ENCODE data around the gene AGTR1. TPM values are rescaled to one million over a fixed set of nuclear protein-coding genes. Genes with fewer than 3 reads are reported as not detected.

Gene AGTR1
- total and polyA plus RNA-seq, 2 donors: 8.1 to 24.8 TPM

DNA sequence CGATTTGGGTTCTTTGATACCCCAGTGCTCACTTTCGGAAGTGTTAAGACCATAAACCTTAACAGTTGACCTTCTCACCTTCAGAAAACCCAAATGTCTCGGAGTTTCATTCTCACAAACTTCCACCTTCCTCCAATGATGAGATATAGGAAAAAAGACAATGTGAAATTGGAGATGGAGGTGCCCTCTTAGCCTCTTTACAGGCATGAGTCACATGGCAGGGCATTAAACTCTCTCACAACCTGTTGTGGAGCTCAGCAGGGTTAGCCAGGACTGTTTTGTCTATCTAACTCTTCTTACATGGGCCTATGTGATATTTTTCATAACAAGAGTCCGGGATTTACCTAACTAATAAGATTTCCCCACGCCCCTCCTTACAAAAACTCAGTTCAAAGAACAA, 10.7 kb downstream of the AGTR1 start:
- H3K4me1 ChIP-seq (ENCODE audit: insufficient read depth): no peaks in the 10 kb centered on the region

GRCh38 chr3:148709560-148710253, 12.0 kb downstream of the AGTR1 start:
- no peak for DNase-seq (ENCODE audit: extremely low spot score)
- no peaks in the 10 kb centered on the region for H3K4me1 ChIP-seq (ENCODE audit: insufficient read depth)
- H3K36me3 ChIP-seq (ENCODE audit: insufficient read depth): no peaks in the 10 kb centered on the region
- WGBS: 78% methylated on average over 2 of the region's 2 CpGs
- no peak overlapping the region for H3K4me3 ChIP-seq (ENCODE audit: low read depth, low read length)
- no peak overlapping the region for H3K27ac ChIP-seq (ENCODE audit: low read depth)

More for the DNA sequence above, 10.7 kb downstream of the AGTR1 start:
- Histone ChIP-seq H3K27ac (ENCODE audit: low read depth) (no peak overlapping the region), H3K4me3 (ENCODE audit: low read depth, low read length) (no peak overlapping the region), H3K36me3 (ENCODE audit: insufficient read depth) (no peaks in the 10 kb centered on the region)
- WGBS: 77% methylated on average over 5 of the region's 5 CpGs
- DNase-seq (ENCODE audit: extremely low spot score): no peak

DNA sequence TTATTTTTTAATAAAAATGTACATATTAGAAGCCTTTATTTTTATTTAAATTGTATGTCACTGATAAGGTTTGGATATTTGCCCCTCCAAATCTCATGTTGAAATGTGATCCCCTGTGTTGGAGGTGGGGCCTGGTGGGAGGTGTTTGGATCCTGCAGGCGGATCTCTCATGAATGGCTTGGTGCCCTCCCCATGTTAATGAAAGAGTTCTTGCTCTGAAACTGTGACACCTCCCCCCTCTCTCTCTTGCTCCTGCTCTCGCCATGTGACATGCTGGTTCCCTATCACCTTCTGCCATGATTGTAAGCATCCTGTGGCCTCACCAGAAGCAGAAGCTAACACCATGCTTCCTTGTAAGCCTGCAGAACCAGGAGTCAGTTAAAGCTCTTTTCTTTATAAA, 13.0 kb downstream of the AGTR1 start:
- no peaks in the 10 kb centered on the region for H3K4me1 ChIP-seq (ENCODE audit: insufficient read depth)
- 89% methylated on average over 2 of the region's 2 CpGs for WGBS
- no peak overlapping the region for H3K4me3 ChIP-seq (ENCODE audit: low read depth, low read length)
- no peak overlapping the region for H3K27ac ChIP-seq (ENCODE audit: low read depth)
- H3K36me3 ChIP-seq (ENCODE audit: insufficient read depth): no peaks in the 10 kb centered on the region
- no peak for DNase-seq (ENCODE audit: extremely low spot score)

- DNase-seq (ENCODE audit: extremely low spot score): no peak
- Histone ChIP-seq H3K4me1 (ENCODE audit: insufficient read depth) (no peaks in the 10 kb centered on the region), H3K36me3 (ENCODE audit: insufficient read depth) (no peaks in the 10 kb centered on the region), H3K27ac (ENCODE audit: low read depth) (no peak overlapping the region), H3K4me3 (ENCODE audit: low read depth, low read length) (no peak overlapping the region)
- WGBS: 68% methylated on average over 1 of the region's 1 CpG
Observed at GRCh38 chr3:148711981-148712666, 14.4 kb downstream of the AGTR1 start.

DNA sequence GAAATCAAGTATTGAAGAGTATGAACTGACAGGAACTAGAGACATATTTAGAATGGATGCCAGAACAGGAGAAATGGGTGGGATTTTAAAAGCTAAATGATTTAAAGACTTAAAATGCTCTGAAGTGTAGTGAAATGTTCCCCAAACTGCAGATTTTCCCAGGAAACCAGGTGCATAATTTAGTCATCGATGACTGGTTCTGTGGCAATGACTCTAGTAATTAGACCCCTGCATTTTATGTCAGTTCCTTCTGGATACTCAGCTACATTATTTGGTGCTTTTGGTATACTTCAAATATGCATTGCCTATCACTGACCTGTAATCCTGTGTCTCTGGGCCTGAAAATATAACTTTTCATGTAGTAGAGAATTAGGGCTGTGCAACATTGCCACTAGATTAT, 16.8 kb downstream of the AGTR1 start:
- Histone ChIP-seq H3K4me3 (ENCODE audit: low read depth, low read length) (no peak overlapping the region), H3K4me1 (ENCODE audit: insufficient read depth) (no peaks in the 10 kb centered on the region), H3K27ac (ENCODE audit: low read depth) (no peak overlapping the region), H3K36me3 (ENCODE audit: insufficient read depth) (no peaks in the 10 kb centered on the region)
- no peak for DNase-seq (ENCODE audit: extremely low spot score)
- WGBS: 97% methylated on average over 1 of the region's 1 CpG

- WGBS: 95% methylated on average over 1 of the region's 1 CpG
- Histone ChIP-seq H3K4me3 (ENCODE audit: low read depth, low read length) (no peak overlapping the region), H3K36me3 (ENCODE audit: insufficient read depth) (no peaks in the 10 kb centered on the region), H3K27ac (ENCODE audit: low read depth) (no peak overlapping the region), H3K4me1 (ENCODE audit: insufficient read depth) (no peaks in the 10 kb centered on the region)
- no peak for DNase-seq (ENCODE audit: extremely low spot score)
Observed at GRCh38 chr3:148716657-148717056, 19.0 kb downstream of the AGTR1 start.

- Histone ChIP-seq H3K27ac (ENCODE audit: low read depth) (no peak overlapping the region), H3K4me1 (ENCODE audit: insufficient read depth) (no peaks in the 10 kb centered on the region), H3K4me3 (ENCODE audit: low read depth, low read length) (no peak overlapping the region), H3K36me3 (ENCODE audit: insufficient read depth) (no peaks in the 10 kb centered on the region)
- 81% methylated on average over 3 of the region's 3 CpGs for WGBS
- no peak for DNase-seq (ENCODE audit: extremely low spot score)
Observed at GRCh38 chr3:148717885-148718561, 20.3 kb downstream of the AGTR1 start.

- no peak for DNase-seq (ENCODE audit: extremely low spot score)
- Histone ChIP-seq H3K36me3 (ENCODE audit: insufficient read depth) (no peaks in the 10 kb centered on the region), H3K4me3 (ENCODE audit: low read depth, low read length) (no peak overlapping the region), H3K4me1 (ENCODE audit: insufficient read depth) (no peaks in the 10 kb centered on the region), H3K27ac (ENCODE audit: low read depth) (no peak overlapping the region)
- 71% methylated on average over 7 of the region's 7 CpGs for WGBS
Observed at GRCh38 chr3:148718982-148719862, 21.5 kb downstream of the AGTR1 start.

GRCh38 chr3:148720873-148721272, 23.2 kb downstream of the AGTR1 start:
- H3K27ac ChIP-seq (ENCODE audit: low read depth): no peak overlapping the region
- WGBS: 87% methylated on average over 2 of the region's 2 CpGs
- no peak for DNase-seq (ENCODE audit: extremely low spot score)
- no peaks in the 10 kb centered on the region for H3K4me1 ChIP-seq (ENCODE audit: insufficient read depth)
- H3K4me3 ChIP-seq (ENCODE audit: low read depth, low read length): no peak overlapping the region
- H3K36me3 ChIP-seq (ENCODE audit: insufficient read depth): no peaks in the 10 kb centered on the region

GRCh38 chr3:148723631-148724030, 25.9 kb downstream of the AGTR1 start:
- Histone ChIP-seq H3K36me3 (ENCODE audit: insufficient read depth) (no peaks in the 10 kb centered on the region), H3K4me3 (ENCODE audit: low read depth, low read length) (no peak overlapping the region), H3K27ac (ENCODE audit: low read depth) (no peak overlapping the region), H3K4me1 (ENCODE audit: insufficient read depth) (no peaks in the 10 kb centered on the region)
- no peak for DNase-seq (ENCODE audit: extremely low spot score)
- 74% methylated on average over 4 of the region's 4 CpGs for WGBS

DNA sequence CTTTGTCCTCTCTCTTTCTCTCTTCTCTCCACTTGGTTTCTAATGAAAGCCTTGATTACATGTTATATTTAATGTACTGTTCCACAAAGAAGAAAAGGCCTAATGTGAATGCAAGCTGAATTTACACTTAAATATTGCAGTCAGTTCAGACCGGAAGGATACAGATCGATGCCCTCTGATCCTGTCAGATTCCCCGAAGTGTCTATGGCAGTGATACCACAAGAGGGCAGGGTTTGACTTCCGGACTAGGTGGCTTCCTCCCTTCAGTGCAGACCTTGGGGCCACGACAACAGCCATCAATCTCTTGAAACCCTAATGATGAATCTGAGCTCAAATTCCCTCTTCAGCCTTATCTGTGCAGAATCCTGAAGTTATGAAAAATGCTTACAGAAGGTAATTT, 29.5 kb downstream of the AGTR1 start:
- H3K36me3 ChIP-seq (ENCODE audit: insufficient read depth): no peaks in the 10 kb centered on the region
- DNase-seq (ENCODE audit: extremely low spot score): no peak
- 64% methylated on average over 5 of the region's 5 CpGs for WGBS
- no peak overlapping the region for H3K27ac ChIP-seq (ENCODE audit: low read depth)
- no peak overlapping the region for H3K4me3 ChIP-seq (ENCODE audit: low read depth, low read length)
- no peaks in the 10 kb centered on the region for H3K4me1 ChIP-seq (ENCODE audit: insufficient read depth)

GRCh38 chr3:148728753-148729152, 31.1 kb downstream of the AGTR1 start:
- WGBS: 33% methylated on average over 2 of the region's 2 CpGs
- Histone ChIP-seq H3K36me3 (ENCODE audit: insufficient read depth) (no peaks in the 10 kb centered on the region), H3K27ac (ENCODE audit: low read depth) (no peak overlapping the region), H3K4me1 (ENCODE audit: insufficient read depth) (no peaks in the 10 kb centered on the region), H3K4me3 (ENCODE audit: low read depth, low read length) (no peak overlapping the region)
- no peak for DNase-seq (ENCODE audit: extremely low spot score)

DNA sequence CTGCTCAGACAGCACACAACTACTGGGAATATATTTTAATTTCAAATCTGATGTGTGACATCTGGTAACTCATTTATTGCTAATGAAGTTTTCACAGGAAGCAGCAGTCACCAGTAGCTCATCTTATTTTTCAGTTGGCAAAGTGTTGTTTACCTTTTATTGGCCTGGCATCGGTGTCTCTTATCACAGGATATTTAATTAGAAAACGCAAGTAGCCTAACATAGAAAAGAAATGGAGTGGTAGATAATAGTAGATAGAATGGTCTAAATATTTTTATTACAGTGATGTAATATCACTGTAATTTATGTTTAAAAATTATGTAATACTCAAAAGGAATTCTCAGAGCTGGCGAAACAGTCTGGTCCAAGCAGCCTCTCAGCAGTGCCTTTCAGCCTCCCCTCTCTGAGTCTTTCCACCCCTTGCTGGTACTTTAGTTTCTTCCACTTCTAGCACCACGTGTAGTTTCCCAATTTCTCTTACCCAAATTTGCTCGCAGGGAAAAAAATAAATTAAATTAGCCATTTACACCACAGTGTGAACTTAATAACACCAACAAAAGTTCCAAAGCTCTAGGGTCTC, 31.9 kb downstream of the AGTR1 start:
- no peaks in the 10 kb centered on the region for H3K4me1 ChIP-seq (ENCODE audit: insufficient read depth)
- H3K36me3 ChIP-seq (ENCODE audit: insufficient read depth): no peaks in the 10 kb centered on the region
- H3K27ac ChIP-seq (ENCODE audit: low read depth): no peak overlapping the region
- DNase-seq (ENCODE audit: extremely low spot score): no peak
- H3K4me3 ChIP-seq (ENCODE audit: low read depth, low read length): no peak overlapping the region
- 34% methylated on average over 5 of the region's 5 CpGs for WGBS
